Prostate gland (tissue), 2 donors: Measurements from ENCODE around the gene SEC24D. TPM values are rescaled to one million over a fixed set of nuclear protein-coding genes. Genes with fewer than 3 reads are reported as not detected.

ENCODE experiments used
- DNase-seq: peaks from one replicate; pipeline ENCODE4 v3.0.0-alpha.2; 2019; ENCODE audit warnings: low spot score
- H3K27ac ChIP-seq, 2 donors: fragments of 200-600 bp; sonication (generic); 2 replicates each; pipeline ENCODE4 v1.5.1; 2017 to 2019
- H3K27me3 ChIP-seq: fragments of 200-600 bp; sonication (generic); replicated peaks from 2 replicates; pipeline ENCODE4 v1.5.1; 2019; ENCODE audit not compliant: insufficient read depth
- H3K36me3 ChIP-seq, 2 donors: fragments of 200-600 bp; sonication (generic); 1 replicate in 1 of 2; 2 replicates in 1 of 2; pipeline versions ENCODE4 v1.5.1 to v1.8.1; 2017 to 2019
- H3K4me1 ChIP-seq: fragments of 200-600 bp; sonication (generic); replicated peaks from 2 replicates; pipeline ENCODE4 v1.5.1; 2019
- H3K4me3 ChIP-seq, 2 donors: fragments of 200-600 bp; sonication (generic); 2 replicates each; pipeline ENCODE4 v1.5.1; 2017 to 2019
- H3K9me3 ChIP-seq: fragments of 200-600 bp; sonication (generic); 2 replicates; pipeline ENCODE4 v1.5.1; 2017
- POLR2A ChIP-seq: fragments of 450-650 bp; IDR thresholded peaks from one replicate; pipeline ENCODE4 v1.6.1; 2016; ENCODE audit warnings: antibody characterized with exemption, mild to moderate bottlenecking
- POLR2AphosphoS5 ChIP-seq: sonication (generic); formaldehyde crosslinking; IDR thresholded peaks from one replicate; pipeline ENCODE4 v1.6.1; 2017; ENCODE audit warnings: antibody characterized with exemption
- WGBS: methylation state at CpG from one replicate; pipeline ENCODE4 v1.1.5; 2018; 5-methylcytosine and 5-hydroxymethylcytosine counted together
- intact Hi-C: fragments of 100-400 bp; cut with DNase I; formaldehyde crosslinking; loops from one replicate; pipeline ENCODE4 v1.14.2; 2022
- total RNA-seq, 2 donors: library from RNA; depleted of rRNA; stranded (reverse); fragments of >200 nt; gene quantifications; one replicate each; pipeline ENCODE4 v1.1.0, GENCODE V29; 2016
- TF ChIP-seq, protein P1 (sequence below), 4 experiments: fragments of 200-600 bp in 2 of 4; fragments of 450-650 bp in 2 of 4; sonication (generic) in 2 of 4; IDR thresholded peaks; 1 replicate in 3 of 4; 2 replicates in 1 of 4; pipeline ENCODE4 v1.5.1; 2016 to 2019; ENCODE audit warnings: antibody characterized with exemption in 4 of 4, mild to moderate bottlenecking in 2 of 4, moderate library complexity in 2 of 4

SEC24D gene
- total RNA-seq, 2 donors from 2014 or later = 31.5 to 34.9 TPM

DNA sequence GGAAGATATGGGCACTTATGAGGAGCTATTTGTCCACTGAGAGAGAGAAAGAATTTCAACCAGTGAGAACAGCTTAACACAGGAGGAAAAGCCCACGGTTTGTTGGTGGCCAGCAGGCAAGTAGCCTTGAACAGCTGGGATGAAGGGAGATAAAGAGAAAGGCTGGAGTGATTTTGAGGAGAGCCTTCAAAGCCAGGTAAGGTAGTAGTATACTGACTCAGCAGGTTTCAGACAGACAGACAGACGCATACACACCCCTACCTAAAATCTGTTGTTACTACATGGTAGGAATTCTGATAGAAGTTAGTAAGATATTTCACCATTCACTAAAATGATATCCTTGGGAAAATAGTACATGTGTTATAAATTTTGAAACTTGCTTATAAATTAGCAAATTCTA, 60.5 kb downstream of the SEC24D start:
- Histone ChIP-seq H3K4me1 (no peaks in the 10 kb centered on the region), H3K27ac (no peak overlapping the region), H3K36me3 (no peaks in the 10 kb centered on the region), H3K9me3 (no peaks in the 10 kb centered on the region), H3K4me3 (no peak overlapping the region), H3K27me3 (no peaks in the 10 kb centered on the region)
- TF ChIP-seq, protein P1, sequence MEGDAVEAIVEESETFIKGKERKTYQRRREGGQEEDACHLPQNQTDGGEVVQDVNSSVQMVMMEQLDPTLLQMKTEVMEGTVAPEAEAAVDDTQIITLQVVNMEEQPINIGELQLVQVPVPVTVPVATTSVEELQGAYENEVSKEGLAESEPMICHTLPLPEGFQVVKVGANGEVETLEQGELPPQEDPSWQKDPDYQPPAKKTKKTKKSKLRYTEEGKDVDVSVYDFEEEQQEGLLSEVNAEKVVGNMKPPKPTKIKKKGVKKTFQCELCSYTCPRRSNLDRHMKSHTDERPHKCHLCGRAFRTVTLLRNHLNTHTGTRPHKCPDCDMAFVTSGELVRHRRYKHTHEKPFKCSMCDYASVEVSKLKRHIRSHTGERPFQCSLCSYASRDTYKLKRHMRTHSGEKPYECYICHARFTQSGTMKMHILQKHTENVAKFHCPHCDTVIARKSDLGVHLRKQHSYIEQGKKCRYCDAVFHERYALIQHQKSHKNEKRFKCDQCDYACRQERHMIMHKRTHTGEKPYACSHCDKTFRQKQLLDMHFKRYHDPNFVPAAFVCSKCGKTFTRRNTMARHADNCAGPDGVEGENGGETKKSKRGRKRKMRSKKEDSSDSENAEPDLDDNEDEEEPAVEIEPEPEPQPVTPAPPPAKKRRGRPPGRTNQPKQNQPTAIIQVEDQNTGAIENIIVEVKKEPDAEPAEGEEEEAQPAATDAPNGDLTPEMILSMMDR (IDR thresholded peaks at IDR 0.05) = no peak
- no peak for TF ChIP-seq POLR2AphosphoS5
- intact Hi-C loops = no loop called here
- DNase-seq = no peak
- WGBS = 92% methylated on average over 2 of the region's 2 CpGs

DNA sequence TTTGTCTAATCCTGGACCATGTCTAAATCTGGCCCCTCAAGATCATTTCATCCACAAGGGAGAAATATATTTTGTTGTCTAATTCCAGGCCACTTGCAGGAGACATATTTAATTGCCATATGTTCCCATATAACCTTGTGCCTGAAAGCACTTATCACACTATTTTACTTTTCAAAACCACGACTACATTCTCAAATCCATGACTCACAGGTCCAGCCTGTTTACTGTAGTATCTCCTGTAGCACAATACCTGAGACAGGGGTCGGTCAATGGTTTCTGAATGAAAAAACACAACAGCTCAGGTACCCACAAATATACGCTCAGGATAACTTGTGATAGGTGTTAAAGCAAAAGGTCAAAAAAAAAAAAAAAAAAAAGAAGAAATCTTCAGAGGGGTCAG, 60.9 kb downstream of the SEC24D start:
- H3K4me3 ChIP-seq = no peak overlapping the region
- no peak for DNase-seq
- intact Hi-C loops = loop anchor here (5.0 kb wide), 4 partner anchors 57 to 207 kb away; partner anchors contain the start of gene SYNPO2
- TF ChIP-seq POLR2AphosphoS5 = no peak
- TF ChIP-seq, protein P1 (IDR thresholded peaks at IDR 0.05) = no peak
- no peak for TF ChIP-seq POLR2A
- no peaks in the 10 kb centered on the region for H3K4me1 ChIP-seq
- H3K36me3 ChIP-seq = no peaks in the 10 kb centered on the region
- H3K27ac ChIP-seq = no peak overlapping the region
- 80% methylated on average over 3 of the region's 3 CpGs for WGBS
- H3K27me3 ChIP-seq = no peaks in the 10 kb centered on the region
- no peaks in the 10 kb centered on the region for H3K9me3 ChIP-seq

DNA sequence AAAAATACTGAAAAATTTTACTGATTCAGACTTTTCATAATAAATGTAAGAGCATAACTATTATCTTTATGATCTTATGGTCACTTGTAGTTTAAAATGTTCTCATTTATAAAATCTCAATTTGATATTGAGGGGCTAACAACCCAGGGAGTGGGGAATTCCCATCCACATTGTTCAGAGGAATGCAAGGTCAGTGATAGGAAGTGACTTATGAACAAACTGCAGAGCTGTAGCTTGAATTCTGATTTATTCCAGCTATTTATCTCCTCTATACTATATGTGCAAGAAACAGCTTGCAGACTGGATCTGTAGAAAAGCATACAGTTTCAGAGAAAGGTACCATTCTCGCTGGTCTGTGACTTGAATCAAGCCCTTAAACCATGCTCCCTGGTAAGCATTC, 61.6 kb downstream of the SEC24D start:
- no peaks in the 10 kb centered on the region for H3K27me3 ChIP-seq
- no peak for TF ChIP-seq POLR2AphosphoS5
- no peak for TF ChIP-seq POLR2A
- TF ChIP-seq, protein P1 (IDR thresholded peaks at IDR 0.05) = no peak
- DNase-seq = no peak
- H3K36me3 ChIP-seq = no peaks in the 10 kb centered on the region
- intact Hi-C loops = loop anchor here (5.0 kb wide), 4 partner anchors 58 to 208 kb away; partner anchors contain the start of gene SYNPO2
- H3K27ac ChIP-seq = no peak overlapping the region
- H3K9me3 ChIP-seq = no peaks in the 10 kb centered on the region
- 94% methylated on average over 1 of the region's 1 CpG for WGBS
- H3K4me1 ChIP-seq = no peaks in the 10 kb centered on the region
- H3K4me3 ChIP-seq = no peak overlapping the region

DNA sequence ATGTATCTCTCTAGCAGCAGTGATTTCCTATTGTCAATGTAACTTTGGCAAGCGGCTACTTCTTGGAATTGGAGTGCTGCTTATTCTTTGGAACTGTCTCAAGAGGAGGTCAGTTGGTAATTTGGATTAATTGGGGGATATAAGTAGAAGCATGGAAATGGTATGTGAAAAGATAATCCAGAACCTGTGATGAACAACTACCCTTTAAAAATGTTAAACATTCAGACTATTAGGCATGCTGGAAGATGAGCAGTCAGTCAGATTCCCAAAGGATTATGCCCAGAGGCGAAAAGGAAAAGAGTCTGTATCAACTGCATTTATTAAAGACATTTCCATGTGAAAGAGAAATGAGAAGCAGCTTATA, 62.5 kb downstream of the SEC24D start:
- no peaks in the 10 kb centered on the region for H3K9me3 ChIP-seq
- H3K27me3 ChIP-seq = no peaks in the 10 kb centered on the region
- TF ChIP-seq, protein P1 (IDR thresholded peaks at IDR 0.05) = no peak
- H3K4me3 ChIP-seq = no peak overlapping the region
- no peaks in the 10 kb centered on the region for H3K4me1 ChIP-seq
- WGBS = 75% methylated on average over 2 of the region's 2 CpGs
- no peaks in the 10 kb centered on the region for H3K36me3 ChIP-seq
- DNase-seq = no peak
- intact Hi-C loops = loop anchor here (5.0 kb wide), 4 partner anchors 59 to 209 kb away; partner anchors contain the start of gene SYNPO2
- no peak overlapping the region for H3K27ac ChIP-seq

DNA sequence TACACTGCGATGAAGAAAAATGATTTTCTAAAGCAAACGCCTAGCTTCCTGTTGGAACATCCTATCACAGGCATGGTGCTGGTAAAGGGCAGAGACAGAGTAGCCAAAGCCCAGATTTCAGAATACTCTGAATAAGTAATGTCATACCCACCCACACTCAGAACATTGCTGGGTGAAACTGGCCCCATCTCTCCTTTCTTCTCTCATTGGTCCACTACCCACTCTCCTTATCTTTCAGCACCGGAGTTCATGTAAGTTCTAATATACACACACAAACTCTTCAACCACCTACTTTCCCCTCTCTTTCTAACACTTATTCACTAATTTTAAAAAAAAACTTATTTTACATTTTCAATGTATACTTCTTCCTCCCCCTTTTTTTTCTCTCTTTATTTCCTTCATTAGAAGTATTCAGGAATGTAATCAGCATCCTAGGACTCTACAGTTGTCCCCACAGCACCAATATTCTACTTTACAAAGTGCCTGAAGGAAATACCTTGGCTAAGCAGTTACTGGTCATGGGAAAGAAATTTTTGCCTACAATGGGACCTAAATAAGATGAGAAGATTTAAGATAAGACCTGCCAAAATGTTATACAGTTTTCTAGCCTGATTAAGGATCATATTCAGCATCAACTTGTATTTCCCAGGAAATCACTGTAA, 63.0 kb downstream of the SEC24D start:
- intact Hi-C loops = loop anchor here (5.0 kb wide), 4 partner anchors 59 to 209 kb away; partner anchors contain the start of gene SYNPO2
- Histone ChIP-seq H3K4me1 (no peaks in the 10 kb centered on the region), H3K36me3 (no peaks in the 10 kb centered on the region), H3K27ac (peak overlapping the region; percentile 59 to 67), H3K27me3 (no peaks in the 10 kb centered on the region), H3K4me3 (no peak overlapping the region), H3K9me3 (no peaks in the 10 kb centered on the region)
- WGBS = 27% methylated on average over 3 of the region's 3 CpGs
- DNase-seq = no peak
- TF ChIP-seq, protein P1 (IDR thresholded peaks at IDR 0.05) = no peak
- TF ChIP-seq POLR2AphosphoS5 = no peak
- no peak for TF ChIP-seq POLR2A
